CD1c-positive myeloid dendritic cell (primary cell): ENCODE data around the gene AMBP.

Experiments
- DNase-seq: peaks from one replicate; pipeline ENCODE4 v3.0.0-alpha.2; 2016; ENCODE audit errors: extremely low spot score

Gene AMBP

DNA sequence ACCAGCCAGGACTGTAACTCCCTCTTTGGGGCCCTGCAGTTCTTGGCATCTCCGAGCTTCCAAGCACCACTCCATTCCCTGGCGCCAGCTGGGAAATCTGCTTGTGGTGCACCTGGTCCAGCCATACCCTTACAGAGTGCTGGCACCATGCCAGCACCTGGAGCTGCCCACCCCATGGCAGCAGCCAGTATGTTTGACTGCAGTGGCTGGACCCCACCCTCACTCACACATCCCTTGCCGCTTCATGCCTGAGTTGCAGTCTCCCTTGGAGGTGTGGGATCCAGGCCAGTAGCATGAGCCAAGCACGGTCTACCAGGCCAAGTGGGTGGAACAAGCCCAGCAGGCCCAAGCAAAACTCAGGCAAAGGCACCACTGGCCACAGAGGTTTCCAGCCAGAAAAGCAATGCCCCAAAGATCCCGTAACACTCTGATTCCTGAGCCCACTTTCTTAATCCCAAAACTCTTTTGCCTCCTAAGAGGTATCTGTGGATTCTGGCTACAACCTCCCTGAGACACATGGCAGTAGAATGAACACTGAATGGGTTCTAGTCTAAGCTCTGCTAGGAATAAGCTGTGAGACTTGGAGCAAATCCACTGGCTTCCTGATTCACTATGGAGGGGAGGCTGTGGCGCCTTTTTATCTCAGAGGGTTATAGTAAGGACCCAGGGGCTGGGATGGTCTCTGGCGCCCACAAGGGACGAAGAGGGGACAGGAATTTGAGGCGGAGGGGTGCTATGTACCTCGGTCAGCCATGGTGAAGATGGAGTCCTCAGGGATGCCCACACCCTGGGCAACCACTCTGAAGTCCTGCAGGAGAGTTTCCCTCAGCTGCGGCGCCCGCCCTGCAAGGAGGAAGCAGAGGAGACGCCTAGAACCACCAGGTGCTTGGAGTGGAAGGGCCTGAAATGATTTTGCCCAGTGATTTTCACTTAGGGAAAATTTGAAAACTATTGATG is 5.6 kb downstream of the AMBP start:
- DNase-seq = no peak

- DNase-seq = no peak
Observed at GRCh38 chr9:114071197-114071795, 6.8 kb downstream of the AMBP start.

DNA sequence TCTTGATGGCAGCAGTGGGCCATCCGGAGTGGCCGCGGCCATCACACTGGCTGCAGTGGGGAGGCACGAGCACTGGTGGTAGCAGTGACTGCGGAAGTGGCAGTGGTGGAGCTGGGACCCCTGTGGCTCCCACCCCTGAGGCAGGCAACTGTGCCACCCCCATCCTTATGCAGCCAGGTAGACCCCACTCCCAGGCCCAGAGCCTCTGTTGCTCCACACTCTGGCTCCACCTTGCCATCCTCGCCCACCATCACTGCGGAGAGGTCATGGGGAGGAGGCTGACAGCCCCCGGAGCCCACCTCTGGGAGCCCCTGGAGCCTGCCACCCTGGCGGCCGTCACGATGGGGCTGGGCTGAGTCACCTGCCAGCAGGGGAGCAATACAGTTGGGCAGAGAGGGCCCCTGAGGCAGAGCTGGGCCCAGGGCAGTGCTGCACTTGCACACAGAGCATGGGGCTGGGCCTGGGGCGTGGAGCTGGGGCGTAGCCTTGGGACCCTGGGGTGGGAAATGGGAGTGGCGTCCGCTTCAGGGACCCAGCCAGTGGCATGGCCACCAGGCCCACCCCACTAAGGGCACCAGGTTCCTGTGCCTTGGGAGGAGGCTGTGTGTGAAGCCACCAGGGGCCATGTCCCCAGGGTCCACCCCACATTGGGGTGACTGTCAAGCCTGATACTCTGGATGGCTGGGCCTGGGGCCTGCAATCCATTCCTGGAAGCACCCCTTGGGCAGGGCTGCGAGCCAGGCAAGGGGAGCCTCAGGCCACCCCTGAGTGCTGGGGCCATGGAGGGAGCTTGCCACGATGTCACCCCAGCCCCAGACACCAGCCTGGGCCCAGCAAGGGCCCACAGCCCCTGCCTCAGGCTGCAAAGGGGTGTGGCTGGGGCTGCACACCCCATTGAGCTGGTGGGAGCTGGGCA is 7.7 kb downstream of the AMBP start:
- DNase-seq = no peak

DNA sequence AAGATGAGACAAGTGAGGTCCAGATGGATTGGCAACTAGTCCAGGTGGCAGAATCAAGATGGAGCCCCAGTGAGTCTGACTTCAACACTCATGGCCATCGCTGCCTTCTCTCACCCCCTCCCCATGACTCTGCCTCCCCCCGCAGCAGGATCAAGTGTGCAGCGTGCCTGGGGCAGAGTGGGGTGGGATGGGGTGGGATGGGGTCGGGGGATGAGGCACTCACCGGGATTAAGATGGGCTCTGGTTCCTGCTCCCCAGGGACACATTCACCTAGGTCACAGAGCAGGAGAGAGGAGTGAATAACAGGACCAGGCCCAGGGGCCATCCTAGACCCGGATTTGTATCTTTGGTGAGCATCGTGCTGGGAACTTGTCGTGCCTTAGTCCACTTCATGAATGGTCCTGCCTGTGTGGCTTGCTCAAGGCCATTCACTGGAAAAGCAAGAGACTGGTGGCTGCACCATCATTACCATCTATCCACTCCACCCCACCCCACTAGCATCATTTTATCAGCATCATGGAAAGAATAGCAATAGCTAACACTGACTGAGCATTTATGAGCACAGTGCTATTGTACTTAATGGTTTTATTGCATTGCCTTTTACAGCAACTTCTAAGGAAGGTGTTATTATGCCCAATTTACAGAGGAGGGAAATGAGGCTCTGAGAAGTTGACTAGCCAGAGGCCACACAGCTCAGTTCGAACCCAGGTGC is 8.5 kb downstream of the AMBP start:
- no peak for DNase-seq

DNA sequence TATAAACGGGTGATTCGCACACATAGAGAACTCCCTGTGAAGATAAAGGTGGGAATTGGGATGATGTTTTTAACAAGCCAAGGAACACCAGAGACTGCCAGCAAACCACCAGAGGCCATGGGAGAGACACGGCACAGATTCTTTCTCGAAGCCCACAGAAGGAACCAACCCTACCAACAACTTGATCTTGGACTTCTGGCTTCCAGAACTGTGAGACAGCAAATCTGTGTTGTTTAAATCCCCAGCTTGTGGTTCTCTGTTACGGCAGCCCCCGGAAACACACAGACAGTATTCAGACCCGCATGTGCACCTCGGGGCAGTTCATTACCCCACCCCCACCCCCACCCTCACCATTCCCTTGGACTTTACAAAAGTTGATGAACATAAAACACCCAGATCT is 12.8 kb downstream of the AMBP start:
- no peak for DNase-seq

GRCh38 chr9:114061830-114062474 is 16.1 kb downstream of the AMBP start:
- no peak for DNase-seq

GRCh38 chr9:114061292-114061691 is 16.8 kb downstream of the AMBP start:
- DNase-seq = no peak

DNA sequence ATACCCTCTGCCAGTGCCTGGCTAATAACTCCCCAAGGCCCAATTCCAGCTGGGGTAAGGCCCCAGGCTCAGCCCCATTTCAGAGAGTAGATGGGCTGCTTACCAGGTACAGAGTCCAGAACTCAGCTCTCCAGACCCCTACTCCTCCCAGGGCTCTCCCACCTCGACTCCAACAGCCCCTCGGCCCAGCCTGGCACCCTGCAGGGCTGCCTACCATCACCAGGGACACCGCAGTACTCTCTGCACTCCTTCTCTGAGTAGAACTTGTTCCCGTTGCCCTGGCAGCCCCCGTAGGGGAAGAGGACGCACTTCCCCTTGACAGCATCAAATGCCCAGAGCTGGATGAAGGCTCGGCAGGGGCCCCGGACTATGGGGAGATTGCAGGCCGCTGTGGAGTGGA is 17.4 kb downstream of the AMBP start:
- DNase-seq = no peak

DNA sequence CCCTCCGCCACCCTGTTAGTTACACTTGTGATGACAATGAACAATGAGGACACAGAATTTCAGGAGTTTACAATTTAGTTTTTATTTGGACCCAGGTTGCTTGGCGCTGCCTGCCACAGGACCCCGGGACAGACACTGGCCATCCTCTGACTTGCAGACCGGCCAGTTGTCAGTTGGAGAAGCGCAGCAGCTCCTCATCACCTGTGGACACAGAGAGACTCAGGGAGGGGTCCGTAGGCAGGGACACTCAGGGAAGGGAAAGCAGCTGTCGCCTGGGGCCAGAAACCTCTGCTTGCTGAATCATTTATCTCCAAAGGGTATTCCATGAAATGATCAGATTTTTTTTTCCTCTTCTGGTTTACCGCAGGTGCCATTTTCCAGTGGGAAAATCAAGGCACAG is 18.0 kb downstream of the AMBP start:
- DNase-seq = no peak

- DNase-seq = no peak
Observed at GRCh38 chr9:114059047-114059803, 18.9 kb downstream of the AMBP start.

DNA sequence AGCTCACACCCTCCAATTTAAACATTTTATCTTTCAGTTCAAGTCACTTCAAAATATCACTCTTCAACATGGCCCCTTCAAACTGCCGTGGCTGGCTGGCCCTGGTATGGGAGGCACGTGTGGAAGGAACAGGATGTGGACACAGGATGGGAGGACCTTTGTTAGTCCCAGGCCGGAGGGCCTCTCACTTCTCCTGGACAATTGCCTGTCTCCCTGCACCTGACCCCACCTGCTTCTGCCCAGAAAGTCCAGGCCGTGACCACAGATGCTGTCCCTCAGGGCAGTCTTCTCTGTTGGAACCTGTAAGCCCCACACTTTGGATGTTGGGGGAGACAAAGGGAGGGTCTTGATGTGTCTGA is 19.4 kb downstream of the AMBP start:
- no peak for DNase-seq

GRCh38 chr9:114057161-114057885 is 20.8 kb downstream of the AMBP start:
- no peak for DNase-seq

DNA sequence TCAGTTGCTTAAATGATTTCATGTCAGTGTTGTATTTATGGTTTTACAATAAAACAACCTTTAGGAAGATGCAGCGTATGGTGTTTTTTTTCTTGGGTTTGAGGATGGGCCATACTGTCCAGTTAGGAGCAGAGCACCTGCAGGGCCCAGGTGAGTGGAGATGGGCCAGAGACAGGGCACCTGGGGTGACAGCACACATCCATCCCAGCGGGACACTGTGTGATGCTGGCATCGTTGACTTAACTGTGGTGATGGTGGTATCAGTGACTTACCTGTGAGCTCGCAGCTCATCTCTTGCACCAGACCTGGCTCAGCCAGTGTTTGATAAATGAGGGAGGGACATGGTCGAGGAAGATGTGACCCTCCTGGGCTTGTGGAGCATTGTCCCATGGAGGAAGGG is 21.6 kb downstream of the AMBP start:
- DNase-seq = no peak

DNA sequence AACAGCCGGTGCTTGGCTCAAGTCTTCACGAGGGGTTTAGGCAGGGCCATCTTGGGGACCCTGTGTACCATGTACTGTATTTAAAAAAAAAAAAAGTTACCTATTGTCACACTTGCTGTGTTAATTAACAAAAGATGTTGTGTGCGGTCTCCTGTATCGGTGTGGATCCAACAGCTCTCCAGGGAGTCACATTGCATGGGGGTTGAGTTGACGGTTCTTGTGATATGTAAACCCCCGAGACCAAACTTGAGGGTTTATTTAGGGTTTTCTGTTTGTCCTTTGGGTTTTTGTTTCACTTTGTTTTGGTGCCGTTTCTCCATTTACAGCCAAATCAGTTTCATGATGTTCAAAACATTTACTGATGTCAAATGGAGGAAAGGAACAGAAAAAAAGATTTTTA is 22.2 kb downstream of the AMBP start:
- no peak for DNase-seq

GRCh38 chr9:114055061-114055460 is 23.0 kb downstream of the AMBP start:
- no peak for DNase-seq

DNA sequence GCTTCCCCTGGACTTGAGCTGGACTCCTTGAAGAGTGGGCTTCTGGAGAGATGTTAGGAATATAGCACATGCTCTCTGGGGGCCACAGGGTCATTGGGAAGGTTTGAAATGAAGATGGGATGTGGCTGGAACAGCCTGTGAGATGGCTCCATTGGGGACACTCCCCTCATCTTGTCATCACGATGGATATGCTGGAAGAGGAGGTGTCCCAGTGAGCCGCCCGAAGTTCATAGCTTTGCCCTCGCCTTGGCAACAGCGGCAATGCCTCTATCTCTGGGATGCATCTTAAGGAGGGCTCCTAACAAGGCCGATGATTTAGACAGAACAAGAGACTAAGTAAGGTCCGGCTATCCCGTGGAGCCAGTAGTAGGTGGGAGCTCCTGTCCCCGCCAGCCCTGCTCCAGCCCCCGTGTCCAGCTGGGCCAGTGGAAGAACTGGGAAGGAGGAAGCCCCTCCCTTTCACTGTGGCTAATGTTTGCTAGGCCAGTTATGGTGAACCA is 23.9 kb downstream of the AMBP start:
- DNase-seq = no peak

DNA sequence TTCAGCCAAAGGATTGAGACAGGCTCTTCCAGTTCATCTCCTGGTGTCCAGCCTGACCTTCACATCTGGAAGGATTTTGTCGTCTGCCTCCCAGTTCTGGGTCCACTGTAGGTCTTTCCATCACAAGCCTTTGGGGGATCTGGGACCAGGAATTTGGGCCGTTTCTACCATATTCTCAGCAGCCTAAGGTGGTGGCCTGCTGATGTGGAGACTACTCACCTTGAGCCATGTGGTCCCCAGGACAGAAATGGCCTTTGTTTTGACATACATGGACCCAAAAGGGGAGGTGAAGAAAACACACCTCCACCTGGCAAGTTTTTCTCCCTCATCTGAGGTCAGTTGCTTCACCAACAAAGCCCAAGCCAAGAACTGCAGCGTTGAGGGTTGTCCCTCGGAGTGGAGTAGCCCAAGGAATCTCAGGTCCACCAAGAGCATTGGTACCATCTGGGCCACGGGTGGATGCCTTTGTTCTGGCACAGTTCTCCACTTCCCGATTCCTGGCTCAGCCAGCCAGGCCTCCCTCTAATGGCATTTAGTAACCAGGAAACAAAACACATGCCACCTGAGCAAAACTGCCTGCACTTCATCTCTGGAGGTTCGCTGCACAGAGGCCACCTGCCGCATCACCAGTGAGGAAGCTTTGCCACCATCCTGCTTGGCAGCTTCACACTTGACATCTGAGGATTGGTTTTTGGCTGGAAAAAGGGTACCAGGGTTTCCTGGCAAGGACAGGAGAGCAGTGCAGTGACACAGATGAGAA is 24.7 kb downstream of the AMBP start:
- DNase-seq = no peak

GRCh38 chr9:114051706-114052105 is 26.4 kb downstream of the AMBP start:
- DNase-seq = no peak

DNA sequence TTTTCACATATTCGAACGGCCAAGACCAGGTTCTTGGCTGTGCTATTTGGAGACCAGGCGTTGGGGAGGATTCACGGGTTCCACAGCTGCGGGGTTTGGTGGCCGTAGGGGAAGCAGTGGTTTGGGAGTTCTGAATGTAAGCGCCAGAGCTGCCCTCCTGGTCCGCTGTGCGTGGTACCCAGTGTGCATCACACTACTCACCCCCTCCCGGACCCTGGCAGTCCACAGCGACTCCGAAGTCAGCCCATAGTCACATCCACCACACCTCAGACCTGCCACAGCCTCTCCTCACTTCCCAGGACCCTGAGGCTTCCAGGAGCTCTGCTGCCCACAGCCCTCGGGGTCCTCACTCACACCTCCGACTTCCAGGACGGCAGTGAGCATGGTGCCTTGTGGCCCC is 26.8 kb downstream of the AMBP start:
- no peak for DNase-seq
